Activated CD8-positive, alpha-beta memory T cell treated with anti-CD3 and anti-CD28 coated beads for 4 hours (primary cell): Measurements from ENCODE around the gene GLG1.
"Not testable (repeated sequence)": the region's sequence is repeated elsewhere in the genome, so short reads cannot be mapped to it uniquely, and the experiment has no call there.

Experiments
- DNase-seq, 2 donors: peaks; one replicate each; pipeline ENCODE4 v3.0.0-alpha.2; 2020; ENCODE audit warnings: low read depth in 2 of 2

GLG1 gene

GRCh38 chr16:74537746-74538145, 69.2 kb downstream of the GLG1 start:
- DNase-seq = not testable (repeated sequence)

GRCh38 chr16:74534650-74535049, 72.3 kb downstream of the GLG1 start:
- not testable (repeated sequence) for DNase-seq

DNA sequence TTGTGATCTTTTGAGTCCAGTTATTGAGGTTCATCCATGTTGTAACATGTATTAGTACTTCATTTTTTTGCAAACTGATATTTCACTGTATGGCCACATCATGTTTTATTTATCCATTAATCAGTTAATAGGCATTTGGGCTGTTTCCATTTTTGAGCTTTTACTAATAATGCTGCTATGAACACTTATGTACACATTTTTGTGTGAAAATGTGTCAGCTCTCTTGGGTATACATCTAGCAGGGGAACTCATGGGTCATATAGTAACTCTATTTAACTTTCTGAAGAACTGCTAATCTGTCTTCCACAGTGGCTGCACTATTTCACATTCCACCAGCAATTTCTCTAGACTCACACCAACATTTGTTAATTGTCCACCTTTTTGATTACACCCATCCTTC, 82.0 kb downstream of the GLG1 start:
- no peak for DNase-seq

- DNase-seq = no peak
These were observed 82.8 kb downstream of the GLG1 start for GRCh38 chr16:74524117-74524516.

GRCh38 chr16:74523706-74524105, 83.2 kb downstream of the GLG1 start:
- DNase-seq = not testable (repeated sequence)

DNA sequence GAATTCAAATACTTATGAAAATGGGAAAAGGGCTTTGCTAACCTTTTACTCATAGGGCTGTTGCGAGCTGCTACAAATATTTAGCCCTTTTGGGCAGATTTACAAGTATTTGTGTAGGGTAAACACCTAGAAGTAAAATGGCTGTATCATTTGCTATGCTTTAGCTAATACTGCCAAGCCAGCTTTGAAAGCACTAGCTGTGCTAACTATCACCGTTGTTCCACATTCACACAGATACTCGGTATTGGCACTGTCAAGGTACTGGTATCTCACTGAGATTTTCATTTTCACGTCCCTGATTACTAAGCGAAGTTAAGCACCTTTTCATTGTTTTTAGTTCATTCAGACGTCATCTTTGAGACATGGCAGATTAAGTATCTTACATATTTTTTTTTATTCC, 84.8 kb downstream of the GLG1 start:
- no peak for DNase-seq

DNA sequence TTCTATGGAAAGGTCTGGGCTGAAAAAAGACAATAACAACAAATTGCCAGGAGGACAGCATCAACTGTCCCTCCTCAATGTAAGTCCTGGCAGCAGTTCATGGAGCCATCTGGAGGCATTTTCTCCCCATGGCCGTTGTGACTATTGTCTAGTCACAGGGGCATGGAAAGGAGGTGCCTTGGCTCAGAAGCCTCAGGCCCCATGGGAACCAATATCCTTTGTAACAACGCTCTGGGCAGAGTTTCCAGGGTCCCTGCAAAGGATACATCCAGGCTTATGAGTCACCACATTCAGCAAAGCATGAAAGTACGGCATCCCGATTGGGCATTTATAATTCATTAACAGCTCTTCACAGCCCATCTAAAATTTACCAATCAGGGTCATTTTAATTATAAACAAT, 85.2 kb downstream of the GLG1 start:
- no peak for DNase-seq

- DNase-seq = not testable (repeated sequence)
These were observed 88.0 kb downstream of the GLG1 start for GRCh38 chr16:74518934-74519333.

DNA sequence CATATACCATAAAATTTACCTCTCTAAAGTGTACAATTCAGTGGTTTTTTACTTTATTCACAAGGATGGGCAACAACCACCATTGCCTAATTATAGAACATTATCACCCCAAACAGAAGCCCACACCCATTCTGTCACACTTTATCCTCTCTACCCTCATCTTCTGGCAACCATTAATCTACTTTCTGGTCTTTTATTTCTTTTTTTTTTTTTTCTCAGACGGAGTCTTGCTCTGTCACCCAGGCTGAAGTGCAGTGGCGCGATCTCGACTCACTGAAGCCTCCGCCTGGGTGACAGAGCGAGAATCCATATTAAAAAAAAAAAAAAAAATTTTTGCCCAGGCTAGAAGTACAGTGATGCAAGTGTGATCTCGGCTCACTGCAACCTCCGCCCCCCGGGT, 95.0 kb downstream of the GLG1 start:
- DNase-seq = no peak

- no peak for DNase-seq
These were observed 101.9 kb downstream of the GLG1 start for GRCh38 chr16:74505011-74505410.

DNA sequence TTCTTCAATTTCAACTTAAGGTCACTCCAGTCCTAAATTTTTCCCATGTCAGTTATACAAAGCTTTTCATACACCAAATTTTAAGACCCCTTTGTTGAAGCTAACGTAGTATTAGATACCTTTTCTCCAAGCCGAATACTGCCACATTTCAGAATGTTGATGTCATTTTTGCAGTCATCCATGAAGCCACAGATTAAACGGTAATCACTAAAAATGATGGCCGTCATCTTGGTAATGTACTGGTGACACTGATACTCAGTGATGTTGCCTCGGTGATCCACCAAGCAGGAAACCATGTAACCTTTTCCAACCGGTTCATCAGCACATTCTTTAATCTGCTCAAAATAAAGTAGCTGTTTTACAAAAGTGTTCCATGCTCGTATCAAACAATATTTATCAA, 103.5 kb downstream of the GLG1 start:
- no peak for DNase-seq

DNA sequence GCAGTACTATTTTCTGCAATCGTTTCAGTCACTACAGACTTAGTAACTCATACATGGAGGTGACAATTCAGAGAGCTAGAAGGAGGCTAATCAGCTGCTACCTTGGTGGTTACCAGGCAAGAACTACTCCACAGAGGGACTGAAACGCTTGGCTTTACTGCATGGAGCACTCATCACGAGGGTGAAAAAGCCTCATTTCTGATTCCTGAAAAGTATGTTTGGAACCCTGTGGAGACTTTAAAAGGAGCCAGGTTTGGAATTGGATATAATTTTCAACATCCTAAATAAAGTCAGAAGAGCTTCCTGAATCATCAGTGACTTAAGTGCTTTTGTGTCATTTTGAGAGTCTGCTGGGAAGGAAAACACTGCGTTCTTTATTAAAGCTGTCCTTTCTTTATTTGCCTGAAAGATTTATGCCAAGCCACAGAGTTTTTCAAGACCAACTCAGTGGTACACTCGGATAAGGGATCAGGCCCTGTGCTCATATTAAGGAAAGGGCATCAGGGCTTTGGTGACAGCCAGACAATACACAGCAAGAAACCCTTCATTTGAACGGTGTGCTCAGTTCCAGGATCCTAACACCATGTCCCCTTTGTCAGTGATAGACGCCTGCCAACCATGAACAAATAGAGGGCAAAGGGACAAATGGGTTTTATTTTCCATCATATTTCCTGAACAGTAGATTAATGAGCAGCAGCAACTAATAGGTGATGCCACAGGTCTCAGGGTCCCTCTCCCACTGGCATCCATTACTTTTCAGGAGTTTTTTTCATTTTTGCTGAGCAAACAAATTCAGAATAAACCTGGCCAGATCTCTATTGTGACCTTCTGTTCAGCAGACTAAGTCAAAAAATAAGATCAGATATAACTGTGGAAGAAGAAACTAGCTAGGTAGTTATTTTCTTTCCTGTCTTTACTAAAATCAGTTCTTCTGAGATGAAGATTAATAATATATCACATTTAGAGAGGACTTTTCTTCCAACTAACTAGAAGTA, 105.1 kb downstream of the GLG1 start:
- DNase-seq = no peak

DNA sequence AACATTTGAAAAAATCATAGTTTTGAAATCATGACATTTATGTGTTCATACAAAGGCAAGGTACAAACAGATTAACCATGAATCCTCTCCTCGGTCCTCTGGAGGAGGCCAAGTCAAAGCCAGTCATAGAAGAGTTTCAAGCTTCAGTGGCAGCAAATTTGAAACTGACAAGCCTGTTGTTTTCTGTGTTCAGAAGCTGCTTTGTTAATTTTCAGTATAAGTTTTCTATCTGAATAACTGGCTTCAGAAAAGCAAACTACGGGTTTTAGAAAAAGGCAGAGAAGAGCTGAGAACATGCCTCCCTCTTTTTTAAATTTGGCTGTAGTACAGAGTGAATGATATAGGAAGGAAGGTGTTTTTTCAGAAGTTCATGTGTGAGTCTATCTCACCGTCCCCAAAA, 106.0 kb downstream of the GLG1 start:
- DNase-seq = no peak

DNA sequence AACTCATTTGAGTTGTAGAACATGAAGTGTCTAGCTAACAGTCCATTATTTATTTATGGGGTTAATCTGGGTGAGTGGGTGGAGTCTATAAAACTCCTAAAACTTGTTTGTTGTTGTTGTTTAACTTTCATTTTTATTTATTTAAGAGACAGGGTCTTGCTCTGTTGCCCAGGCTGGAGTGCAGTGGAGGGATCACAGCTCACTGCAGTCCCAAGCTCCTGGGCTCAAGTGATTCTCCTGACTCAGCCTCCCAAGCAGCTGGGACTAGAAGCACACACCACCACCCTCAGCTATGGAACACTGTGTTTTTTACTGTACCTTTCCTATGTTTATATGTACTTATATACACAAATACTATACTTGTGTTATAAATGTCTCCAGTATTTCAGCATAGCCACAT, 107.8 kb downstream of the GLG1 start:
- no peak for DNase-seq

- no peak for DNase-seq
These were observed 109.2 kb downstream of the GLG1 start for GRCh38 chr16:74497761-74498160.

GRCh38 chr16:74496054-74496453, 110.9 kb downstream of the GLG1 start:
- DNase-seq = no peak

GRCh38 chr16:74492976-74493375, 113.9 kb downstream of the GLG1 start:
- no peak for DNase-seq

- no peak for DNase-seq
These were observed 119.0 kb downstream of the GLG1 start for GRCh38 chr16:74487634-74488495.

DNA sequence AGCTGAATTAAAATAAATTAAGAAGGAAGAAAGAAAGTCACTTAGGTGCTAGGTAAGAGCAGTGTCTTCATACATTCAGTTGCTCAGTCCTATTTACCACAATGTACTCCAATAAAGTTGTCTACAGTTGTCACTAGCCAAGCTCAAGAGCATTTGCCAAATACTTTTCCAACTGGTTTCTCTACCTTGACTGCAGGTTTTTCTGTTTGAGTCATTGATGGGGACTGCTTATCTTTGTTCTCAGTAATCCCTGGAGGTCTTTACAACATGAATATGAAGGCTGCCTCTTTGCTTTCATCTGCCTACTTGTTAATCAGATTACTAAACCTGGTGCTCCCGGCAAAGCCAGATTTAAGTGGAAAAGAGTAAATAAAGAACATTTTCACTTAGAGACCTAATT, 121.0 kb downstream of the GLG1 start:
- no peak for DNase-seq

DNA sequence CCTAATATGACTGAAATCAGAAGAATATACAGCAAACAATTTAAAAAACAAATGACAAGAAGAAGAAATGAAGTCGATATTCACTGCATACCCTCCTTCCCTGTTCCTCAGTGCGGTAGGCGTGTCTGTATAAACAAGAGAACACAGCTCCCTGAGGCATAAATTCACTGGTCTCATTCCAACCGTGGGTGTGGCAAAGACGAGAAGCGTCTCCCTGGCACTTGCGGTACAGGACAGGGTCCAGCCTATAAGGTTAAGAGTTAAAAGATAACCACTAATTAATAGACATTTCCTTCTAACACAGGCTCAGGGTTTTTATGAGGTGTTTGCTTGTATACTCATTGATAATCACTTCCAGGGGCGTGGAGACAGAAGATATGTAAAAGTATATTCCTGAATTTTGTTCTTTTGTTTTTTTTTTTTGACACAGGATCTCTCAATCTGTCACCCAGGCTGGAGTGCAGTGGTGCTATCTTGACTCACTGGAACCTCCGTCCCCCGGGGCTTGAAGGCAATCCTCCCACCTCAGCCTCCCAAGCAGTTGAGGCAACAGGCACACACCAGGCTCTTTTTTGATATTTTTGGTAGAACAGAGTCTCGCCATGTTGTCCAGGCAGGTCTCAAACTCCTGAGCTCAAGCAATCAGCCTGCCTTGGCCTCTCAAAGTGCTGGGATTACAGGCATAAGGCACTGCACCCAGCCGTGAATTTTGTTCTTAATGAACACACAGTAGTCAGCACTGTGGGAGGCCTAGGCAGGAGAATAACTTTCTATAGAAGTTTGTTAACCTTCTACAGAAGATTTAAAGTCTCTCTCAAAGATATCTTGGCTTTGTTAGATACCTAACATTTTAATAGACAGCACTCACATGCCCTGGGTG, 126.5 kb downstream of the GLG1 start:
- no peak for DNase-seq

DNA sequence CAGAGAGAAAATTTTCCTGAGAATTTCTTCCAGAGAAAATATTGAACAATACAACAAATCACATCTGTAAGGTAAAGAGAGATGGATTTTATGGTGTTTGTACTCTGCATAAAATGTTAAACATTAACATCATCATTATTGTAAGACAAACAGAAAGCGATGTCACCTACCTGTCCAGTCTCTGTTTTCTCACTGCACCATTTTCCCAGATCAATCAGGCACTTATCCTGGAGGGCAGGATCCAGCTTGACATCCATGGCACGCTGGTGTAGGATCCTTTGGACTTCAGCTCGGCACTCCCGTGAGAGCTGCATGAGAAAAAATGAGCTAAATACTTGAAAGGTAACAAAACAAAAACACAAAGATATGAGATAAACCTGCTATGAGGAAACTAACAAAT, 129.7 kb downstream of the GLG1 start:
- DNase-seq = no peak

- DNase-seq = no peak
These were observed 132.5 kb downstream of the GLG1 start for GRCh38 chr16:74474416-74474815.
